Peyer's patch (tissue), 4 donors: ENCODE measurements around the gene BIN1.

Experiments used
- POLR2A ChIP-seq, 2 donors: fragments of 450-650 bp; IDR thresholded peaks; one replicate each; pipeline ENCODE4 v1.5.1; 2017; ENCODE audit warnings: antibody characterized with exemption in 2 of 2, mild to moderate bottlenecking in 2 of 2, moderate library complexity in 2 of 2
- TF ChIP-seq, protein P1 (sequence below), 6 experiments: fragments of 450-650 bp in 4 of 6; fragments of 200-600 bp in 2 of 6; sonication (generic) in 1 of 6; IDR thresholded peaks; one replicate each; pipeline ENCODE4 v1.5.1; 2017 to 2019; ENCODE audit warnings: antibody characterized with exemption in 6 of 6, mild to moderate bottlenecking in 3 of 6, moderate library complexity in 1 of 6

- TF ChIP-seq, protein P1, sequence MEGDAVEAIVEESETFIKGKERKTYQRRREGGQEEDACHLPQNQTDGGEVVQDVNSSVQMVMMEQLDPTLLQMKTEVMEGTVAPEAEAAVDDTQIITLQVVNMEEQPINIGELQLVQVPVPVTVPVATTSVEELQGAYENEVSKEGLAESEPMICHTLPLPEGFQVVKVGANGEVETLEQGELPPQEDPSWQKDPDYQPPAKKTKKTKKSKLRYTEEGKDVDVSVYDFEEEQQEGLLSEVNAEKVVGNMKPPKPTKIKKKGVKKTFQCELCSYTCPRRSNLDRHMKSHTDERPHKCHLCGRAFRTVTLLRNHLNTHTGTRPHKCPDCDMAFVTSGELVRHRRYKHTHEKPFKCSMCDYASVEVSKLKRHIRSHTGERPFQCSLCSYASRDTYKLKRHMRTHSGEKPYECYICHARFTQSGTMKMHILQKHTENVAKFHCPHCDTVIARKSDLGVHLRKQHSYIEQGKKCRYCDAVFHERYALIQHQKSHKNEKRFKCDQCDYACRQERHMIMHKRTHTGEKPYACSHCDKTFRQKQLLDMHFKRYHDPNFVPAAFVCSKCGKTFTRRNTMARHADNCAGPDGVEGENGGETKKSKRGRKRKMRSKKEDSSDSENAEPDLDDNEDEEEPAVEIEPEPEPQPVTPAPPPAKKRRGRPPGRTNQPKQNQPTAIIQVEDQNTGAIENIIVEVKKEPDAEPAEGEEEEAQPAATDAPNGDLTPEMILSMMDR (IDR thresholded peaks at IDR 0.05) = no peak
- no peak for TF ChIP-seq POLR2A (IDR thresholded peaks at IDR 0.05)
Observed at GRCh38 chr2:127088706-127089105, 18.2 kb downstream of the BIN1 start.
